GM23338 (cell line): ENCODE results near the gene UTP3. TPM values are rescaled to one million over a fixed set of nuclear protein-coding genes. Genes with fewer than 3 reads are reported as not detected.
"Not testable (repeated sequence)": the region's sequence is repeated elsewhere in the genome, so short reads cannot be mapped to it uniquely, and the experiment has no call there.

Experiments
- ATAC-seq: fragments of 200-7000 bp; cut with Tn5 transposase; 3 replicates; pipeline ENCODE4 v1.9.1; 2020
- DNase-seq: peaks from one replicate; pipeline ENCODE4 v3.0.0-alpha.2; 2015; ENCODE audit warnings: low spot score
- H2AFZ ChIP-seq: fragments of 200-600 bp; sonication (generic); 2 replicates; pipeline ENCODE4 v1.8.0; 2016; ENCODE audit warnings: antibody characterized with exemption, mild to moderate bottlenecking, moderate library complexity
- H3F3A ChIP-seq: fragments of 200-600 bp; sonication (generic); replicated peaks from 2 replicates; pipeline ENCODE4 v1.8.0; 2017; ENCODE audit warnings: antibody characterized with exemption, mixed run types, low read depth
- H3K27ac ChIP-seq: fragments of 200-600 bp; sonication (generic); 2 replicates; pipeline ENCODE4 v1.6.1; 2016; ENCODE audit warnings: low read depth
- H3K27me3 ChIP-seq: fragments of 200-600 bp; sonication (generic); 2 replicates; pipeline ENCODE4 v1.8.0; 2016; ENCODE audit warnings: mild to moderate bottlenecking, mixed run types, moderate library complexity; ENCODE audit not compliant: insufficient read depth
- H3K36me3 ChIP-seq: fragments of 200-600 bp; sonication (generic); 2 replicates; pipeline ENCODE4 v1.8.0; 2016; ENCODE audit warnings: mild to moderate bottlenecking; ENCODE audit not compliant: insufficient read depth
- H3K4me1 ChIP-seq: fragments of 200-600 bp; sonication (generic); 2 replicates; pipeline ENCODE4 v1.8.0; 2016; ENCODE audit warnings: mild to moderate bottlenecking, moderate library complexity; ENCODE audit not compliant: insufficient read depth
- H3K4me2 ChIP-seq: fragments of 200-600 bp; sonication (generic); 2 replicates; pipeline ENCODE4 v1.7.1; 2017; ENCODE audit warnings: mixed run types
- H3K4me3 ChIP-seq: fragments of 200-600 bp; sonication (generic); 2 replicates; pipeline ENCODE4 v1.6.1; 2016; ENCODE audit warnings: mixed run types
- H3K79me2 ChIP-seq: fragments of 200-600 bp; sonication (generic); replicated peaks from 2 replicates; pipeline ENCODE4 v1.8.0; 2017; ENCODE audit warnings: mild to moderate bottlenecking; ENCODE audit not compliant: insufficient read depth
- H3K9me2 ChIP-seq: fragments of 200-600 bp; sonication (generic); 2 replicates; pipeline ENCODE4 v1.8.0; 2017; ENCODE audit not compliant: insufficient read depth
- H4K20me1 ChIP-seq: fragments of 200-600 bp; sonication (generic); replicated peaks from 2 replicates; pipeline ENCODE4 v1.8.0; 2017; ENCODE audit warnings: mild to moderate bottlenecking; ENCODE audit not compliant: insufficient read depth
- H3K27ac Mint-ChIP-seq: 2 replicates; pipeline ENCODE4 v1.8.0; 2020; ENCODE audit warnings: inconsistent platforms, mild to moderate bottlenecking, moderate library complexity, mixed read lengths
- H3K27me3 Mint-ChIP-seq: 3 replicates; pipeline ENCODE4 v1.8.0; 2022; ENCODE audit warnings: low read depth, mild to moderate bottlenecking, moderate library complexity, mixed read lengths, inconsistent platforms; ENCODE audit not compliant: insufficient read depth, poor library complexity
- H3K36me3 Mint-ChIP-seq: 3 replicates; pipeline ENCODE4 v1.8.0; 2021; ENCODE audit warnings: low read depth, mild to moderate bottlenecking, inconsistent platforms, moderate library complexity, mixed read lengths
- H3K4me1 Mint-ChIP-seq: 3 replicates; pipeline ENCODE4 v1.8.0; 2020; ENCODE audit warnings: mild to moderate bottlenecking, inconsistent platforms, mixed read lengths
- H3K4me3 Mint-ChIP-seq: 3 replicates; pipeline ENCODE4 v1.8.0; 2021; ENCODE audit warnings: moderate library complexity, mild to moderate bottlenecking, inconsistent platforms, mixed read lengths
- H3K9me3 Mint-ChIP-seq: 3 replicates; pipeline ENCODE4 v1.8.0; 2020; ENCODE audit warnings: moderate library complexity, mild to moderate bottlenecking, inconsistent platforms, mixed read lengths
- JUNB ChIP-seq: IDR thresholded peaks from one replicate; pipeline ENCODE4 v1.6.1; 2016; ENCODE audit warnings: antibody characterized with exemption; ENCODE audit not compliant: unreplicated experiment
- polyA plus RNA-seq: library from polyadenylated mRNA; unstranded; fragments of >200 nt; fragmentation: Nextera tagmentation; extraction: Ambion mirVana; gene quantifications from 2 replicates; pipeline ENCODE4 v1.2.1, GENCODE V29; 2016
- total RNA-seq: library from RNA; depleted of rRNA; stranded (reverse); fragments of >200 nt; shearing (Covaris generic); gene quantifications from 2 replicates; pipeline ENCODE4 v1.2.3, GENCODE V29; 2014
- TF ChIP-seq, protein P1 (sequence below), 2 experiments: fragments of 200-600 bp in 1 of 2; sonication (generic) in 1 of 2; conservative IDR thresholded peaks; 2 replicates each; pipeline versions ENCODE4 v1.5.1 to v1.6.1; 2016 to 2017; ENCODE audit warnings: antibody characterized with exemption in 2 of 2, low read depth in 2 of 2, mild to moderate bottlenecking in 2 of 2, moderate library complexity in 1 of 2
- TF ChIP-seq, protein P2 (sequence below): IDR thresholded peaks from 2 replicates; pipeline ENCODE4 v1.6.1; 2016; ENCODE audit warnings: antibody characterized with exemption

Gene UTP3
- total and polyA plus RNA-seq, 2 experiments from 2014 or later: 36.9 to 44.3 TPM

DNA sequence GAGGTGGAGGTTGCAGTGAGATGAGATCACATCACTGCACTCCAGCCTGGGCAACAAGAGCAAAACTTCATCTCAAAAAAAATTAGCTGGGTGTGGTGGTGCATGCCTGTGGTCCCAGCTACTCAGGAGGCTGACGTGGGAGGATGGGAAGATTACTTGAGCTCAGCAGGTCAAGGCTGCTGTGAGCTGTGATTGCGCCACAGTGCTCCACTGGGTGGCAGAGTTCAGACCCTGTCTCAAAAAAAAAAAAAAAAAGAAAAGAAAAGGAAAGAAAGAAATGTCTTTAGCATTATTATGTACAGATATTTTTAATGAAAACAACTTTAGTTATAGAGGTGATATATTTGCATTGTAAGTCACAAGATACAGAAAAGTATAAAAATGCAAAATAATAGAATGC lies 47.6 kb downstream of the UTP3 start:
- not testable (repeated sequence) for H3K4me1 Mint-ChIP-seq, H3K4me2 ChIP-seq, H3K27ac ChIP-seq, H3K27ac Mint-ChIP-seq, H3K36me3 Mint-ChIP-seq, H3K4me1 ChIP-seq, H3F3A ChIP-seq, H3K27me3 ChIP-seq, H3K9me2 ChIP-seq, H4K20me1 ChIP-seq, H2AFZ ChIP-seq, H3K27me3 Mint-ChIP-seq, H3K4me3 ChIP-seq, H3K9me3 Mint-ChIP-seq, H3K36me3 ChIP-seq, H3K4me3 Mint-ChIP-seq
- ATAC-seq: peak; percentile 86
- H3K79me2 ChIP-seq: peaks cover 11% of the 10 kb centered on the region
- TF ChIP-seq, protein P1, sequence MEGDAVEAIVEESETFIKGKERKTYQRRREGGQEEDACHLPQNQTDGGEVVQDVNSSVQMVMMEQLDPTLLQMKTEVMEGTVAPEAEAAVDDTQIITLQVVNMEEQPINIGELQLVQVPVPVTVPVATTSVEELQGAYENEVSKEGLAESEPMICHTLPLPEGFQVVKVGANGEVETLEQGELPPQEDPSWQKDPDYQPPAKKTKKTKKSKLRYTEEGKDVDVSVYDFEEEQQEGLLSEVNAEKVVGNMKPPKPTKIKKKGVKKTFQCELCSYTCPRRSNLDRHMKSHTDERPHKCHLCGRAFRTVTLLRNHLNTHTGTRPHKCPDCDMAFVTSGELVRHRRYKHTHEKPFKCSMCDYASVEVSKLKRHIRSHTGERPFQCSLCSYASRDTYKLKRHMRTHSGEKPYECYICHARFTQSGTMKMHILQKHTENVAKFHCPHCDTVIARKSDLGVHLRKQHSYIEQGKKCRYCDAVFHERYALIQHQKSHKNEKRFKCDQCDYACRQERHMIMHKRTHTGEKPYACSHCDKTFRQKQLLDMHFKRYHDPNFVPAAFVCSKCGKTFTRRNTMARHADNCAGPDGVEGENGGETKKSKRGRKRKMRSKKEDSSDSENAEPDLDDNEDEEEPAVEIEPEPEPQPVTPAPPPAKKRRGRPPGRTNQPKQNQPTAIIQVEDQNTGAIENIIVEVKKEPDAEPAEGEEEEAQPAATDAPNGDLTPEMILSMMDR (conservative IDR thresholded peaks at IDR 0.05; ENCODE audit: low read depth in 2 of 2): peak; percentile 55
- DNase-seq: peak; percentile 60

DNA sequence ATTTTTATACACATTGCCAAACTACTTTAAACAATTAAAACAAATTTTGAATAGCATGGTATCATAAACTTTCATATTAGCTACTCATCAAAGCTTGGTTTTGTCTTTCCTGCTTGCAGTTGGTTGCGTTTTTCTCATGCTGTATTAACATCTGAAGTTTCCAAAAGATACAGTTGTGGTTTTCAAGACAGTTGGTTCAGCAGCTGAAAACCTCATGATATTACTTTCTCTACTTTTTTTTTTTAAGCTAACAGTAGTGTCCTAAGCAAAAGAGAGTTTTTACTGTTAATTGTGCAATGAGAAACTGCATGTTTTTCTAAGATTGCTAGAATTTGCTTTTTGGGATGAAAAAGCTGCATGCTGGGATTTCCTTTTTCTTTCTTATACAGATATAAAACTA lies 48.7 kb downstream of the UTP3 start:
- no peaks in the 10 kb centered on the region for H3K27me3 Mint-ChIP-seq
- Histone ChIP-seq H3K27me3 (no peaks in the 10 kb centered on the region), H4K20me1 (peaks cover 5% of the 10 kb centered on the region; the same call in 1 of the 2 replicates), H3K9me2 (no peaks in the 10 kb centered on the region), H2AFZ (no peak overlapping the region), H3K4me1 (peaks cover 14% of the 10 kb centered on the region), H3K79me2 (peaks cover 15% of the 10 kb centered on the region), H3F3A (no peaks in the 10 kb centered on the region), H3K27ac (no peak overlapping the region), H3K4me3 (no peak overlapping the region), H3K36me3 (no peaks in the 10 kb centered on the region), H3K4me2 (no peak overlapping the region)
- no peak for DNase-seq
- no peak for ATAC-seq
- no peak for TF ChIP-seq JUNB
- peaks cover 6% of the 10 kb centered on the region; the same call in 2 of the 3 replicates for H3K4me1 Mint-ChIP-seq
- H3K27ac Mint-ChIP-seq: no peak overlapping the region
- no peak overlapping the region for H3K4me3 Mint-ChIP-seq
- no peaks in the 10 kb centered on the region for H3K9me3 Mint-ChIP-seq
- H3K36me3 Mint-ChIP-seq: no peaks in the 10 kb centered on the region

DNA sequence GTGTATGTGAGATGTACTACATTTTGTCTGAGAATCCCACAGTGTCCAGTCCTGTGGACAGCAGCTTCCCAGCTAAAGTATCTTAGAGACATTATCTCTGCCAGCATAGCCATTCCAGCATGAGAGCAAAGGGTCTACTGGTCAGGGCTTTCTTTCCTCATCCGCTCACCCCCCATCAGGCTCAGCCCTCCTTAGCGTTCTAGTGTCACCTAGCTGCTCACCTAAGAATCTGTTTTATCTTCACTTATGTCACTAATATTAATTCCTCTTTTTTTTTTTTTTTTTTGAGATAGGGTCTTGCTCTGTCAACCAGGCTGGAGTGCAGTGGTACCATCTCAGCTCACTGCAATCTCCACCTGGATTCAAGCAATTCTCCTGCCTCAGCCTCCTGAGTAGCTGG lies 49.1 kb downstream of the UTP3 start:
- Histone ChIP-seq H3K4me2 (no peak overlapping the region), H3K36me3 (no peaks in the 10 kb centered on the region), H4K20me1 (peaks cover 5% of the 10 kb centered on the region; the same call in 1 of the 2 replicates), H3K79me2 (peaks cover 15% of the 10 kb centered on the region; the same call in 1 of the 2 replicates), H3K27ac (no peak overlapping the region), H3K4me1 (peaks cover 18% of the 10 kb centered on the region), H3K4me3 (no peak overlapping the region), H3F3A (no peaks in the 10 kb centered on the region), H3K9me2 (no peaks in the 10 kb centered on the region), H2AFZ (no peak overlapping the region), H3K27me3 (no peaks in the 10 kb centered on the region)
- H3K4me1 Mint-ChIP-seq: peaks cover 10% of the 10 kb centered on the region; the same call in 2 of the 3 replicates
- no peak overlapping the region for H3K27ac Mint-ChIP-seq
- no peaks in the 10 kb centered on the region for H3K27me3 Mint-ChIP-seq
- ATAC-seq: no peak
- no peak for DNase-seq
- no peak overlapping the region for H3K4me3 Mint-ChIP-seq
- no peaks in the 10 kb centered on the region for H3K36me3 Mint-ChIP-seq
- H3K9me3 Mint-ChIP-seq: no peaks in the 10 kb centered on the region
- TF ChIP-seq, protein P1 (conservative IDR thresholded peaks at IDR 0.05; ENCODE audit: low read depth in 2 of 2): peak in 1 of 2 experiments; percentile 26; a peak in 2 of 4 replicates
- TF ChIP-seq, protein P2, sequence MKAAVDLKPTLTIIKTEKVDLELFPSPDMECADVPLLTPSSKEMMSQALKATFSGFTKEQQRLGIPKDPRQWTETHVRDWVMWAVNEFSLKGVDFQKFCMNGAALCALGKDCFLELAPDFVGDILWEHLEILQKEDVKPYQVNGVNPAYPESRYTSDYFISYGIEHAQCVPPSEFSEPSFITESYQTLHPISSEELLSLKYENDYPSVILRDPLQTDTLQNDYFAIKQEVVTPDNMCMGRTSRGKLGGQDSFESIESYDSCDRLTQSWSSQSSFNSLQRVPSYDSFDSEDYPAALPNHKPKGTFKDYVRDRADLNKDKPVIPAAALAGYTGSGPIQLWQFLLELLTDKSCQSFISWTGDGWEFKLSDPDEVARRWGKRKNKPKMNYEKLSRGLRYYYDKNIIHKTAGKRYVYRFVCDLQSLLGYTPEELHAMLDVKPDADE: no peak
